ENCODE results near the gene PFN1. TPM values are rescaled to one million over a fixed set of nuclear protein-coding genes. Genes with fewer than 3 reads are reported as not detected.

Gene PFN1
- total RNA-seq, 1 donor from 2014 or later: 509 TPM

DNA sequence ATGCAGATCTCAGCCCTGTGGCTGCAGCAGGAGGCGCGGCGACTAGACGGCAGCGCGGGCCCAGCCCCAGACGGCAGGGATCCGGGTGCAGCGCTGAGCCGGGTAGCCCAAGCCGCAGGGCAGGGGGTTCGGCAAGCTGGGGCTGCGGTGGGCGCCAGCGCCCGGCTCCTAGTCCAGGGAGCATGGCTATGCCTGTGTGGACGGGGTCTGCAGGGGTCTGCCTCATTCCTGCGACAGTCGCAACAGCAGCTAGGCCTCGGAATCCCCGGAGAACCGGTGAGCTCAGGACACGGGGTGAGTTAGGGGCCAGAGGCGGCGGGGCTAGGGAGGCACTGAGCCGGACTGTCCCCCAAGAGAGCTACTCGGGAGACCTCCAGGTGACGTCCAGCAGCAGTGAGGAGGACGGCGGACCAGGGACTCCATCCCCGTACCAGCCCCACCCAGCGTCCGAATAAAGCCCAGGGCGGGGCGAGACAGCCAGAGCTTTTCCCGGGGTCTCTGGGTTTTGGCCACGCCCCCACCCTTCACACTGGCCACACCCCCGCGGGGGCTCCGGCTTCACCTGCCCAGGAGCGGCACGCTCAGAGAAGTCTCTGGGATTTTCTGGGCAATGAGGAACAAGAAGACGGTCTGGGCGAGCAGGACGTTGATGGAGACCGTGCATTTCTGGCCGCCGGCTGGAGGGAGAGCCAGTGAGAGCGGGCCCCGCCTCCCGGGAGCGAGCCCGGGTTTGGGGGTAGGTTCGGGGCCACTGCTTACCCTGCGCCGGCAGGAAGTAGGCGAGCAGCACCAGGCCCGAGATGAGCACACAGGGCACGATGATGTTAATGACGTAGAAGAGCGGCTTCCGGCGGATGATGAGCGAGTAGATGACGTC, 47.9 kb downstream of the PFN1 start:
- Mint-ChIP-seq H3K4me1 (ENCODE audit: unreplicated experiment) (peaks cover 2% of the 10 kb centered on the region), H3K27me3 (ENCODE audit: unreplicated experiment) (no peaks in the 10 kb centered on the region), H3K36me3 (ENCODE audit: unreplicated experiment) (peaks cover 7% of the 10 kb centered on the region), H3K4me3 (ENCODE audit: unreplicated experiment) (no peak overlapping the region), H3K9me3 (ENCODE audit: unreplicated experiment) (no peaks in the 10 kb centered on the region), H3K27ac (ENCODE audit: unreplicated experiment) (no peak overlapping the region)
- TF ChIP-seq, protein P1, sequence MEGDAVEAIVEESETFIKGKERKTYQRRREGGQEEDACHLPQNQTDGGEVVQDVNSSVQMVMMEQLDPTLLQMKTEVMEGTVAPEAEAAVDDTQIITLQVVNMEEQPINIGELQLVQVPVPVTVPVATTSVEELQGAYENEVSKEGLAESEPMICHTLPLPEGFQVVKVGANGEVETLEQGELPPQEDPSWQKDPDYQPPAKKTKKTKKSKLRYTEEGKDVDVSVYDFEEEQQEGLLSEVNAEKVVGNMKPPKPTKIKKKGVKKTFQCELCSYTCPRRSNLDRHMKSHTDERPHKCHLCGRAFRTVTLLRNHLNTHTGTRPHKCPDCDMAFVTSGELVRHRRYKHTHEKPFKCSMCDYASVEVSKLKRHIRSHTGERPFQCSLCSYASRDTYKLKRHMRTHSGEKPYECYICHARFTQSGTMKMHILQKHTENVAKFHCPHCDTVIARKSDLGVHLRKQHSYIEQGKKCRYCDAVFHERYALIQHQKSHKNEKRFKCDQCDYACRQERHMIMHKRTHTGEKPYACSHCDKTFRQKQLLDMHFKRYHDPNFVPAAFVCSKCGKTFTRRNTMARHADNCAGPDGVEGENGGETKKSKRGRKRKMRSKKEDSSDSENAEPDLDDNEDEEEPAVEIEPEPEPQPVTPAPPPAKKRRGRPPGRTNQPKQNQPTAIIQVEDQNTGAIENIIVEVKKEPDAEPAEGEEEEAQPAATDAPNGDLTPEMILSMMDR (IDR thresholded peaks at IDR 0.05): no peak
- no peak for DNase-seq (ENCODE audit: extremely low spot score, unreplicated experiment)

DNA sequence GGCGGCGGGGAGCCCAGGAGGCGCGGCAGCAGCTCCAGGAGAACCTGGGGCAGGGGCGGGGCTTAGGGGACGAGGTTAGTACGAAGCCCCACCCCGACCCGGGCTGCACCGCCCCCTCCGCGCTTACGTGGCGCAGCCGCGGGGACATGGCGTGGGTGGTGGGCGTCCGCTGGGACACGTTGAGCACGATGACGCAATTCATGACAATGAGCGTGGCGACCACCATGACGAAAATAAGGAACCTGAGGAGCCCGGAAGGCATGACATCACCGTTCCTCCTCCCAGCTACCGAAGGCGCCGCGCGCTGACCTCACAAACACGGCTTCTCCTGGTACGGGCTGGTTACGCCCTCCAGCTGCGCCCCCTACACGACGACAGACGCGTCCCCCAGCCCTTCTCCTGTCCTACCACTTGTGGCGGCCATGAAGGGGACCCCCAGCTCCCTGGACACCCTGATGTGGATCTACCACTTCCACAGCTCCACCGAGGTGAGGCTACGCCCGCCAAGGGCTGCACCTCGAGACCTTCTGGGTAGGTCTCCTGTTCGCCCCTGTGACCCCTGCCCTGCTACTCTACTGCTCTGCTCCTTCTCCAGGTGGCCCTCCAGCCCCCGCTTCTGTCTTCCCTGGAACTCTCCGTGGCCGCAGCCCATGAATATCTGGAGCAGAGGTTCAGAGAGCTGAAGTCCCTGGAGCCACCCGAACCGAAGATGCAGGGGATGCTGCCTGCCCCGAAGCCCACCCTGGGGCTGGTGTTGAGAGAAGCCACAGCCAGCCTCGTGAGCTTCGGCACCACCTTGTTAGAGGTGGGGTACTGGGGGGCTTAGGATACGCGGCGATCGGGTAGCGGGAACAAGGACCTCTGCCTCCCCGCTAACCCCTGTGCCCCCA, 48.7 kb downstream of the PFN1 start, which contains the start of gene C17orf107:
Gene C17orf107, plus strand, starts transcription at position 196 of the 890 bp plus-strand sequence. Its CDS starts 227 bp downstream, at position 423.
- H3K27ac Mint-ChIP-seq (ENCODE audit: unreplicated experiment): no peak within 1 kb of the TSS
- H3K27me3 Mint-ChIP-seq (ENCODE audit: unreplicated experiment): no peaks in the 10 kb centered on the region

DNA sequence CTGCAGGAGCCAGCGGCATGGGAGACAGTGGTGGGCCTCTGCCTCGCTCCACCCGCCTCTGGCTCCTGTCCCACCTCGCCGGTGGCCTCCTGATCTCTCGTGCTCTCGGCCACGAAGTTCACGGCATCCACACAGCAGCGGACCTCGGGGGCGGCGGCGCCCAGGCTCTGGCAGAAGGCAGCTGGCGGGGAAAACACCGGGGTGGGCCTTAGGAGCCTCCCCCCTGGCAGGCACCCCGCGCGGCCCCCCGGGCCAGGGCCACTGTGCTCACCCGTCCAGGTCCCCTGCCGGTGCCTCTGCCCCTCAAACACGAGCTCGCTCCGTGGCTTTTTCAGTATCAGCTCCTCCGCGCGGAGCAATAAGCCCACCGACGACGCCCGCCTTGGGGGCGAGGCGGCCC, 49.4 kb downstream of the PFN1 start:
- Mint-ChIP-seq H3K27me3 (ENCODE audit: unreplicated experiment) (no peaks in the 10 kb centered on the region), H3K36me3 (ENCODE audit: unreplicated experiment) (peaks cover 15% of the 10 kb centered on the region), H3K9me3 (ENCODE audit: unreplicated experiment) (no peaks in the 10 kb centered on the region), H3K4me1 (ENCODE audit: unreplicated experiment) (peaks cover 2% of the 10 kb centered on the region), H3K27ac (ENCODE audit: unreplicated experiment) (no peak overlapping the region), H3K4me3 (ENCODE audit: unreplicated experiment) (no peak overlapping the region)
- DNase-seq (ENCODE audit: extremely low spot score, unreplicated experiment): no peak
- TF ChIP-seq, protein P1 (IDR thresholded peaks at IDR 0.05): no peak

More for the DNA sequence above, 48.7 kb downstream of the PFN1 start, which contains the start of gene C17orf107:
- Mint-ChIP-seq H3K4me3 (ENCODE audit: unreplicated experiment) (no peak within 1 kb of the TSS), H3K36me3 (ENCODE audit: unreplicated experiment) (peaks cover 14% of the 10 kb centered on the region), H3K4me1 (ENCODE audit: unreplicated experiment) (peaks cover 2% of the 10 kb centered on the region), H3K9me3 (ENCODE audit: unreplicated experiment) (no peaks in the 10 kb centered on the region)
- DNase-seq (ENCODE audit: extremely low spot score, unreplicated experiment): no peak
- TF ChIP-seq, protein P1 (IDR thresholded peaks at IDR 0.05): no peak

DNA sequence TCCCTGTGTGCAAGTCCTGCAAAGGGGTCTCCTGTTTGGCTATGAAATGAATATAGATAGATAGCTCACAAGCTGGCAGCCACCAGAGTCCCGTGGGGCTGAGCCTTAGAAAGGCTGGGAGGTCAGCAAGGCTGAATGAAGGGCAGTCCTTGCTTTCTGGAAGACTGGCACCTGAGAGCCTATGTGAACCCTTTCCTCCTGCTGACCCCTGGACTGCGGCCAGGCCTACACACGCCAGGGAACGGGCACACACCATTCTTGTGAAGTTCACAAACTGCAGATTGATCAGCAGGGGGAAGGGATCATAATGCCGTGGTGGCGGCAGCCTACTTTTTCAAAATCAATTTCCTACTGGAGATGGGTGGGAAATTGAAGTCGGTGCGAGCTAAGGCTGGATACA, 50.0 kb downstream of the PFN1 start:
- H3K27ac Mint-ChIP-seq (ENCODE audit: unreplicated experiment): no peak overlapping the region
- peaks cover 17% of the 10 kb centered on the region for H3K36me3 Mint-ChIP-seq (ENCODE audit: unreplicated experiment)
- TF ChIP-seq, protein P1 (IDR thresholded peaks at IDR 0.05): no peak
- H3K27me3 Mint-ChIP-seq (ENCODE audit: unreplicated experiment): no peaks in the 10 kb centered on the region
- no peaks in the 10 kb centered on the region for H3K9me3 Mint-ChIP-seq (ENCODE audit: unreplicated experiment)
- H3K4me1 Mint-ChIP-seq (ENCODE audit: unreplicated experiment): peaks cover under 1% of the 10 kb centered on the region
- H3K4me3 Mint-ChIP-seq (ENCODE audit: unreplicated experiment): no peak overlapping the region
- no peak for DNase-seq (ENCODE audit: extremely low spot score, unreplicated experiment)

Measured in osteocyte (in vitro differentiated cells).